ENCODE results near the gene RAE1.

The RAE1 gene

GRCh38 chr20:57399587-57400155, 48.6 kb downstream of the RAE1 start:
- peaks cover 12% of the 10 kb centered on the region for H3K4me1 ChIP-seq (ENCODE audit: control insufficient read depth, low read depth, low read length)
- H3K4me3 ChIP-seq (ENCODE audit: low read length) = no peak overlapping the region
- H3K36me3 ChIP-seq (ENCODE audit: control insufficient read depth, low read depth, low read length) = peaks cover 49% of the 10 kb centered on the region
- no peak overlapping the region for H3K27ac ChIP-seq (ENCODE audit: low read length)
- no peaks in the 10 kb centered on the region for H3K9me3 ChIP-seq (ENCODE audit: control insufficient read depth, low read depth, low read length)
- no peaks in the 10 kb centered on the region for H3K27me3 ChIP-seq (ENCODE audit: control insufficient read depth, insufficient read depth, low read length)
- no peak overlapping the region for H3K9ac ChIP-seq (ENCODE audit: low read length)

- peaks cover 6% of the 10 kb centered on the region for H3K4me1 ChIP-seq (ENCODE audit: control insufficient read depth, low read depth, low read length)
- H3K9me3 ChIP-seq (ENCODE audit: control insufficient read depth, low read depth, low read length) = no peaks in the 10 kb centered on the region
- peaks cover 46% of the 10 kb centered on the region for H3K36me3 ChIP-seq (ENCODE audit: control insufficient read depth, low read depth, low read length)
- H3K4me3 ChIP-seq (ENCODE audit: low read length) = no peak overlapping the region
- H3K9ac ChIP-seq (ENCODE audit: low read length) = no peak overlapping the region
- no peak overlapping the region for H3K27ac ChIP-seq (ENCODE audit: low read length)
- no peaks in the 10 kb centered on the region for H3K27me3 ChIP-seq (ENCODE audit: control insufficient read depth, insufficient read depth, low read length)
Measured at GRCh38 chr20:57400231-57400701, 49.2 kb downstream of the RAE1 start.

GRCh38 chr20:57400821-57401564, 49.9 kb downstream of the RAE1 start:
- no peaks in the 10 kb centered on the region for H3K27me3 ChIP-seq (ENCODE audit: control insufficient read depth, insufficient read depth, low read length)
- no peaks in the 10 kb centered on the region for H3K9me3 ChIP-seq (ENCODE audit: control insufficient read depth, low read depth, low read length)
- peaks cover 49% of the 10 kb centered on the region for H3K36me3 ChIP-seq (ENCODE audit: control insufficient read depth, low read depth, low read length)
- H3K4me1 ChIP-seq (ENCODE audit: control insufficient read depth, low read depth, low read length) = peaks cover 1% of the 10 kb centered on the region
- no peak overlapping the region for H3K27ac ChIP-seq (ENCODE audit: low read length)
- no peak overlapping the region for H3K4me3 ChIP-seq (ENCODE audit: low read length)
- no peak overlapping the region for H3K9ac ChIP-seq (ENCODE audit: low read length)

- Histone ChIP-seq H3K9ac (ENCODE audit: low read length) (no peak overlapping the region), H3K27me3 (ENCODE audit: control insufficient read depth, insufficient read depth, low read length) (no peaks in the 10 kb centered on the region), H3K4me1 (ENCODE audit: control insufficient read depth, low read depth, low read length) (no peaks in the 10 kb centered on the region), H3K36me3 (ENCODE audit: control insufficient read depth, low read depth, low read length) (peaks cover 51% of the 10 kb centered on the region), H3K9me3 (ENCODE audit: control insufficient read depth, low read depth, low read length) (no peaks in the 10 kb centered on the region), H3K27ac (ENCODE audit: low read length) (no peak overlapping the region), H3K4me3 (ENCODE audit: low read length) (no peak overlapping the region)
Measured at GRCh38 chr20:57401565-57401918, 50.5 kb downstream of the RAE1 start.

GRCh38 chr20:57402206-57403125, 51.4 kb downstream of the RAE1 start:
- H3K36me3 ChIP-seq (ENCODE audit: control insufficient read depth, low read depth, low read length) = peaks cover 48% of the 10 kb centered on the region
- H3K4me1 ChIP-seq (ENCODE audit: control insufficient read depth, low read depth, low read length) = no peaks in the 10 kb centered on the region
- H3K9ac ChIP-seq (ENCODE audit: low read length) = no peak overlapping the region
- no peak overlapping the region for H3K27ac ChIP-seq (ENCODE audit: low read length)
- no peak overlapping the region for H3K4me3 ChIP-seq (ENCODE audit: low read length)
- no peaks in the 10 kb centered on the region for H3K27me3 ChIP-seq (ENCODE audit: control insufficient read depth, insufficient read depth, low read length)
- H3K9me3 ChIP-seq (ENCODE audit: control insufficient read depth, low read depth, low read length) = no peaks in the 10 kb centered on the region

- no peaks in the 10 kb centered on the region for H3K4me1 ChIP-seq (ENCODE audit: control insufficient read depth, low read depth, low read length)
- H3K4me3 ChIP-seq (ENCODE audit: low read length) = no peak overlapping the region
- H3K27ac ChIP-seq (ENCODE audit: low read length) = no peak overlapping the region
- peaks cover 52% of the 10 kb centered on the region for H3K36me3 ChIP-seq (ENCODE audit: control insufficient read depth, low read depth, low read length)
- no peak overlapping the region for H3K9ac ChIP-seq (ENCODE audit: low read length)
- no peaks in the 10 kb centered on the region for H3K27me3 ChIP-seq (ENCODE audit: control insufficient read depth, insufficient read depth, low read length)
- H3K9me3 ChIP-seq (ENCODE audit: control insufficient read depth, low read depth, low read length) = no peaks in the 10 kb centered on the region
Measured at GRCh38 chr20:57403216-57403615, 52.2 kb downstream of the RAE1 start.

GRCh38 chr20:57404006-57404405, 53.0 kb downstream of the RAE1 start:
- Histone ChIP-seq H3K36me3 (ENCODE audit: control insufficient read depth, low read depth, low read length) (peaks cover 56% of the 10 kb centered on the region), H3K27ac (ENCODE audit: low read length) (no peak overlapping the region), H3K27me3 (ENCODE audit: control insufficient read depth, insufficient read depth, low read length) (no peaks in the 10 kb centered on the region), H3K4me1 (ENCODE audit: control insufficient read depth, low read depth, low read length) (no peaks in the 10 kb centered on the region), H3K9me3 (ENCODE audit: control insufficient read depth, low read depth, low read length) (no peaks in the 10 kb centered on the region), H3K4me3 (ENCODE audit: low read length) (no peak overlapping the region), H3K9ac (ENCODE audit: low read length) (no peak overlapping the region)

- no peak overlapping the region for H3K27ac ChIP-seq (ENCODE audit: low read length)
- no peak overlapping the region for H3K9ac ChIP-seq (ENCODE audit: low read length)
- H3K4me1 ChIP-seq (ENCODE audit: control insufficient read depth, low read depth, low read length) = no peaks in the 10 kb centered on the region
- H3K9me3 ChIP-seq (ENCODE audit: control insufficient read depth, low read depth, low read length) = no peaks in the 10 kb centered on the region
- H3K36me3 ChIP-seq (ENCODE audit: control insufficient read depth, low read depth, low read length) = peaks cover 56% of the 10 kb centered on the region
- no peak overlapping the region for H3K4me3 ChIP-seq (ENCODE audit: low read length)
- no peaks in the 10 kb centered on the region for H3K27me3 ChIP-seq (ENCODE audit: control insufficient read depth, insufficient read depth, low read length)
Measured at GRCh38 chr20:57404419-57405072, 53.5 kb downstream of the RAE1 start.

- H3K4me3 ChIP-seq (ENCODE audit: low read length) = no peak overlapping the region
- no peaks in the 10 kb centered on the region for H3K4me1 ChIP-seq (ENCODE audit: control insufficient read depth, low read depth, low read length)
- H3K9me3 ChIP-seq (ENCODE audit: control insufficient read depth, low read depth, low read length) = no peaks in the 10 kb centered on the region
- no peak overlapping the region for H3K27ac ChIP-seq (ENCODE audit: low read length)
- no peak overlapping the region for H3K9ac ChIP-seq (ENCODE audit: low read length)
- no peaks in the 10 kb centered on the region for H3K27me3 ChIP-seq (ENCODE audit: control insufficient read depth, insufficient read depth, low read length)
- peaks cover 55% of the 10 kb centered on the region for H3K36me3 ChIP-seq (ENCODE audit: control insufficient read depth, low read depth, low read length)
Measured at GRCh38 chr20:57405236-57406016, 54.4 kb downstream of the RAE1 start.

GRCh38 chr20:57407541-57407956, 56.5 kb downstream of the RAE1 start:
- H3K27me3 ChIP-seq (ENCODE audit: control insufficient read depth, insufficient read depth, low read length) = no peaks in the 10 kb centered on the region
- H3K4me1 ChIP-seq (ENCODE audit: control insufficient read depth, low read depth, low read length) = no peaks in the 10 kb centered on the region
- no peak overlapping the region for H3K9ac ChIP-seq (ENCODE audit: low read length)
- peaks cover 41% of the 10 kb centered on the region for H3K36me3 ChIP-seq (ENCODE audit: control insufficient read depth, low read depth, low read length)
- no peak overlapping the region for H3K27ac ChIP-seq (ENCODE audit: low read length)
- no peaks in the 10 kb centered on the region for H3K9me3 ChIP-seq (ENCODE audit: control insufficient read depth, low read depth, low read length)
- H3K4me3 ChIP-seq (ENCODE audit: low read length) = no peak overlapping the region
